Measurements from ENCODE around the gene CLPTM1L.
"Not testable (repeated sequence)": the region's sequence is repeated elsewhere in the genome, so short reads cannot be mapped to it uniquely, and the experiment has no call there.

Gene CLPTM1L

DNA sequence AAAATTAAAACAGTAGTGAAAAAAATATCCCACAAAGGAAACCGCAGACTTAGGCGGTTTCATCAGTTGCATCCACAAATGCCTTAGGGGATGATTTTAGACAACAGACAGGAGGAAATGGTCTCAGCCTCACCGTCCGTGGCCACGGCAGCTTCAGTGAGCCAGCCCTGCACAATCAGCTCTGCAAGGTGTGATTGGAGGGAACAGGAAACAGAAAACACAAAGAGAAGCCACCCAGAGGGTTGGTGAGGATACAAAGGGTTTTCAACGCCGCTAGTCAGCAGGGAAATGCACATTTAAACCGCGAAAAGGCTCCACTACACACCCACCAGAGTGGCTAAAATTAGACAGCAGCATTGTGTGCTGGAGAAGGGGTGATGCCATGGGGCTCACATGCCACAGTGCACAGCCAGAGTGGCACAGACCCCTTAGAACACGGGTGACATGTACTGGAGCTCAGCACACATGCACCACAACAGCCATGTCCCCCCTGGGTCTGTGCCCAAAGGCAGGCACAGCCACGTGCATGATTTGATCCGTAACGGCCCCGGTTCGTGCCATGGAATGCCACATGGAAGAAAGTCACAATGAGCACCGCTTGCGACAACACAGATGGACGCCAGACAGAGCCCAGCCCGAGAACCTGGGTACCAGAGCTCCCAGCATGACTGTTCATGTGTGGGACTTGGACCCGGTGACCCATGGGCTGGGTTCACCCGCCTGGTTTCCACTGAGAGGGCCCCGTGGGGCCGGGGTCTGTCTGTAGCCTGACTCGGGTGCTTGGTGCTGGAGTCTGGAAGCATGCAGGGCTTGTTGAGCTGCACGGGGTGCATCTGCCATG, 31.7 kb downstream of the CLPTM1L start:
- no peak for DNase-seq (ENCODE audit: low spot score)

DNA sequence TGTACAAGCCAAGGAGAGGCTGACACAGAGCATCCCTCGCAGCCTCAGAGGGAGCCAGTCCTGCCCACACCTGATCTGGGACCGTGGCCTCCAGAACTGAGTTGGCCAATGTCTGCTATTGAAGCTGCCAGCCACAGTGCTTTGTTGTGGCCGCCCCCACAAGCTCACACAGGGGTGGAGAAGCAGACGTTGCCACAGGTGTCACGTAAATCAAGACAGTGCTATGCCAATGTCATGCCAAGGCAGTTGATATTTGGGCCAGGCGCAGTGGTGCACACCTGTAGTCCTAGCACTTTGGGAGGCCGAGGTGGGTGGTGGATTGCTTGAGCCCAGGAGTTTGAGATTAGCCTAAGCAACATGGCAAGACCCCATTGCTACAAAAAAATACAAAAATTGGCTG, 32.7 kb downstream of the CLPTM1L start:
- no peak for DNase-seq (ENCODE audit: low spot score)

DNA sequence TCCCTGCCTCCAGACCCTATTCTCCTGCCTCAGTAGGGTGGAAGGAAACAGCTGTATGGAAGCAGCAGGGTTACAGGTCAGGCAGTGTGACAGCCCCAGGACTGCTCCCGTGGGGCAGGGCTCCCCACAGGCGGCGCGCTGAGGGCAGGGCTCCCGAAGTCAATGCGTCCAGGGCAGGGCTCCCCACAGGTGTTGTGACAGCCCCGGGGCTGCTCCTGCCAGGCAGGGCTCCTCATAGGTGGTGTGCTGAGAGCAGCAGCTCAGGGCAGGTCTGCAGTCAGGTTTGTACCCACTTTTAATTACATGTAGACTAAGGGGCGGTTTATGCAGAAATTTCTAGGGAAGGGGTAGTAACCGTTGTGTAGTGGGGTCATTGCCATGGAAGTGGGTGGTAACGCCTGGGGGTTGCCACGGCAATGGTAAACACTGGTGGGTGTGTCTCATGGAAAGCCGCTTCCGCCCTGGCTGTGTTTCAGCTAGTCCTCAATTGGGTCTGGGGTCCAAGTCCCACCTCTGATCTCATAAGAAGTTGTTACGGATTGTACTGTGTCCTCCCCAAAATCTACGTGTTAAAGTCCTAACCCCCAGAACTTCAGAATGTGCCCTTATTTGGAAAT, 33.4 kb downstream of the CLPTM1L start:
- no peak for DNase-seq (ENCODE audit: low spot score)

DNA sequence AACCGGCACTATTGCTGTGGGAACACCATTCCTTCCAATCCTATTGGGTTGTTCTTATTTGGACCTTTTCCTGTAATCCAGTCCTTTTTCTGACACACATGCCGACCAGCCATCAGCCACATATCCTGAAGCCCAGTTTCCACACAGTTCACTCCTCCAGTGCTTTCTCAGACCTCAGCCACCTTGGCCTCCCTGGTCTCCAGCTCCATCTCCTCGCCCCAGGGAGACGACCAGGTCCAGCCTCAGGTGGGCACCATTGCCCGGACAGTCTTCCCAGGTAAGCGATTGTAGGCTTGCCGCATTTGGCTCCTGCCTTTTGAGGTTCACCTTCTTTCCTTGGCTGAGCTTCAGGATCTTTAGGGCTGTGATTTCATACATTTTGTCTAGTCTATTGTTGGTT, 34.8 kb downstream of the CLPTM1L start:
- no peak for DNase-seq (ENCODE audit: low spot score)

GRCh38 chr5:1304033-1304432, 40.9 kb downstream of the CLPTM1L start:
- DNase-seq (ENCODE audit: low spot score), result no peak

GRCh38 chr5:1302258-1302657, 42.6 kb downstream of the CLPTM1L start:
- no peak for DNase-seq (ENCODE audit: low spot score)

GRCh38 chr5:1300581-1301083, 44.3 kb downstream of the CLPTM1L start:
- DNase-seq (ENCODE audit: low spot score), result no peak

DNA sequence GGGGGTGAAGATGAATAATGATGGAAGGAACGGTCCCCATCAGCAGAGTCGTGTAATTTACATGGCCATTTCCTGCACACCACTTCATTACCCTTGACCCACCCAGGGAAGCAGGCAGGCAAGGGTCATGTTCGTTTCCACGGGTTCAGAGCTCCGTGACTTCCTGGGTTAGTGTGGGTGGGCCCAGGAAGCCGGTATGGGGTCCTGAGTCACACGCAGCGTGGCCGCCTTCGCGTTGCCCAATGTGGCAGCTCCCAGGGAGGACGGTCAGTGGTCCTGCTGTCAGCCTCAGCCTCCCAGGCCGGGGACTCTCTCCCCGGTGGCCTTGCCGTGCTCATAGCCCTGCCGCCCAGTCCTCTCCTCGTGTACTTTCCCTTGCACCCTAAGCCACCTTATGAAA, 44.9 kb downstream of the CLPTM1L start:
- DNase-seq (ENCODE audit: low spot score), result no peak

- no peak for DNase-seq (ENCODE audit: low spot score)
Observed at GRCh38 chr5:1299511-1299850, 45.4 kb downstream of the CLPTM1L start.

- DNase-seq (ENCODE audit: low spot score), result no peak
Observed at GRCh38 chr5:1298723-1299510, 46.0 kb downstream of the CLPTM1L start.

GRCh38 chr5:1298067-1298551, 46.8 kb downstream of the CLPTM1L start:
- no peak for DNase-seq (ENCODE audit: low spot score)

- DNase-seq (ENCODE audit: low spot score), result no peak
Observed at GRCh38 chr5:1297243-1297642, 47.7 kb downstream of the CLPTM1L start.

- no peak for DNase-seq (ENCODE audit: low spot score)
Observed at GRCh38 chr5:1295650-1296037, 49.3 kb downstream of the CLPTM1L start.

GRCh38 chr5:1294835-1295649, 49.9 kb downstream of the CLPTM1L start, which contains the start of gene TERT:
TERT (minus strand) TSS chr5:1295068; CDS start chr5:1294989, 79 bp downstream.
- DNase-seq (ENCODE audit: low spot score), result no peak

- no peak for DNase-seq (ENCODE audit: low spot score)
Observed at GRCh38 chr5:1294206-1294834, 50.6 kb downstream of the CLPTM1L start.

DNA sequence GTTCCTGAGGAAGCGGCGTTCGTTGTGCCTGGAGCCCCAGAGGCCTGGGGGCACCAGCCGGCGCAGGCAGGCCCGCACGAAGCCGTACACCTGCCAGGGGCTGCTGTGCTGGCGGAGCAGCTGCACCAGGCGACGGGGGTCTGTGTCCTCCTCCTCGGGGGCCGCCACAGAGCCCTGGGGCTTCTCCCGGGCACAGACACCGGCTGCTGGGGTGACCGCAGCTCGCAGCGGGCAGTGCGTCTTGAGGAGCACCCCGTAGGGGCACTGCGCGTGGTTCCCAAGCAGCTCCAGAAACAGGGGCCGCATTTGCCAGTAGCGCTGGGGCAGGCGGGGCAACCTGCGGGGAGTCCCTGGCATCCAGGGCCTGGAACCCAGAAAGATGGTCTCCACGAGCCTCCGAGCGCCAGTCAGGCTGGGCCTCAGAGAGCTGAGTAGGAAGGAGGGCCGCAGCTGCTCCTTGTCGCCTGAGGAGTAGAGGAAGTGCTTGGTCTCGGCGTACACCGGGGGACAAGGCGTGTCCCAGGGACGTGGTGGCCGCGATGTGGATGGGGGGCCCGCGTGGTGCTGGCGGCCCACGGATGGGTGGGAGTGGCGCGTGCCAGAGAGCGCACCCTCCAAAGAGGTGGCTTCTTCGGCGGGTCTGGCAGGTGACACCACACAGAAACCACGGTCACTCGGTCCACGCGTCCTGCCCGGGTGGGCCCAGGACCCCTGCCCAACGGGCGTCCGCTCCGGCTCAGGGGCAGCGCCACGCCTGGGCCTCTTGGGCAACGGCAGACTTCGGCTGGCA, 51.3 kb downstream of the CLPTM1L start:
- DNase-seq (ENCODE audit: low spot score), result no peak

DNA sequence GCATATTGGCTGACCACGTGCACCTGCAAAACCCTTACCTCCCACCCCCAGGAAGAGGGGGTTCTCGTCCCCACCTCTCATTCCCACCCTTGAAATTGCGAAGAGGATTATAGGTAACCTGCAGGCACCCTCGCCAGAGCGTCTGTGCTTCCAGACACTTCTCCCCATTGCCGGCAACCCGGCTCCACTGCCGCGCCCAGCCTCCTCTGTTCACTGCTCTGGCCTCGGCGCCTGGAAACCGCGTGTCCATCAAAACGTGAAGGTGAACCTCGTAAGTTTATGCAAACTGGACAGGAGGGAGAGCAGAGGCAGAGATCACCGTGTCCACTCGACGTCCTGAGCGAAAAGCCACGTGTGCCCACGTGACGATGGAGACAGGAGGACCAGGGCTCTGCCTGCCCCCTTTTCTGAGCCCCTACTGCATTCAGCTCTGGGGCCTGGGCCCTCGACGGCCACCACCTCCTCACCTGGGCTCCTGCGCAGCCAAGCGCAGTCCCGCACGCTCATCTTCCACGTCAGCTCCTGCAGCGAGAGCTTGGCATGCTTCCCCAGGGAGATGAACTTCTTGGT, 52.0 kb downstream of the CLPTM1L start:
- DNase-seq (ENCODE audit: low spot score), result no peak

GRCh38 chr5:1292139-1292538, 52.8 kb downstream of the CLPTM1L start:
- no peak for DNase-seq (ENCODE audit: low spot score)

DNA sequence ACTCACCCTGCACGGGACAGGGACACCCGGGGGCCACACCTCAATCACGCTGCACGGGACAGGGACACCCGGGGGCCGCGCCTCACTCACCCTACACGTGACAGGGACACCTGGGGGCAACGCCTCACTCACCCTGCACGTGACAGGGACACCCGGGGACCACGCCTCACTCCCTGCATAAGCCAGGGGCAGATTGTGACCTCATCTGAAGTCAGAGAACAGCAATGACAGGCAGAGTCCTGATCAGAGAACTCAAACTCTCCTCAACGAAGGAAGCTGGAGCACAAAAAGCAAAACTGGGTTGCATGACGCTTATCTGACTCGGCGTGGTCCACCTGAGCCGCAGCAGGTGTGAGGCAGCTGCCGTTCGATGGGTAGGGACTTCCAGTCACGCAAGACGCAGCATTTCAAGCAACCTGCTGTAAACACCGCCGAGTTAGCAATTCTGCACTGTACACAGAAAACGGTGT, 53.3 kb downstream of the CLPTM1L start:
- DNase-seq (ENCODE audit: low spot score), result no peak

DNA sequence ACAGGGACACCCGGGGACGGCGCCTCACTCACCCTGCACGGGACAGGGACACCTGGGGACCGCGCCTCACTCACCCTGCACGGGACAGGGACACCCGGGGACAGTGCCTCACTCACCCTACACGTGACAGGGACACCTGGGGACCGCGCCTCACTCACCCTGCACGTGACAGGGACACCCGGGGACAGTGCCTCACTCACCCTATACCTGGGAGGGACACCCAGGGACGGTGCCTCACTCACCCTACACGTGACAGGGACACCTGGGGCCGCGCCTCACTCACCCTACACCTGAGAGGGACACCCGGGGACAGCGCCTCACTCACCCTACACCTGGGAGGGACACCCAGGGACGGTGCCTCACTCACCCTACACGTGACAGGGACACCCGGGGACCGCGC, 53.9 kb downstream of the CLPTM1L start:
- not testable (repeated sequence) for DNase-seq (ENCODE audit: low spot score)
